Measurements from ENCODE around the gene CARS2.
"Not testable (repeated sequence)": the region's sequence is repeated elsewhere in the genome, so short reads cannot be mapped to it uniquely, and the experiment has no call there.

The CARS2 gene

DNA sequence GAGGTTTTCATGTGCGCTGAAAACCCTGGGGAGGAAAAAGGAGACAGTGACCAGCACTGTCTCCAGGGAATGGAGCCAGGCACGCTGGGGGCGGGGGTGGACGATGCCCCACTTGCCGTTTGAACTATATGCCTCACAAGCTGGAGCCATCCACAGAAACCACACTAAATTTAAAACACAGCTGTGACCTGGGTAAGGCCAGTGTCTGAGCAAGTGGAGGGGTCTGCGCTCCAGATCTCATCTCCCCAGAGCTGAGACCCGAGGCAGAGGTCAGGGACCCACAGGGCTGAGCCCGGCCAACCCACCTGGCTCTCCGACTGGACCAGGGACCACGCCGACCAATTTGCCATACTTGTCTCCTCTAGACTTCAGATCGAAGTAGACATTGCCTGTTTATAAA lies 23.2 kb downstream of the CARS2 start:
- DNase-seq (ENCODE audit: low spot score): no peak

DNA sequence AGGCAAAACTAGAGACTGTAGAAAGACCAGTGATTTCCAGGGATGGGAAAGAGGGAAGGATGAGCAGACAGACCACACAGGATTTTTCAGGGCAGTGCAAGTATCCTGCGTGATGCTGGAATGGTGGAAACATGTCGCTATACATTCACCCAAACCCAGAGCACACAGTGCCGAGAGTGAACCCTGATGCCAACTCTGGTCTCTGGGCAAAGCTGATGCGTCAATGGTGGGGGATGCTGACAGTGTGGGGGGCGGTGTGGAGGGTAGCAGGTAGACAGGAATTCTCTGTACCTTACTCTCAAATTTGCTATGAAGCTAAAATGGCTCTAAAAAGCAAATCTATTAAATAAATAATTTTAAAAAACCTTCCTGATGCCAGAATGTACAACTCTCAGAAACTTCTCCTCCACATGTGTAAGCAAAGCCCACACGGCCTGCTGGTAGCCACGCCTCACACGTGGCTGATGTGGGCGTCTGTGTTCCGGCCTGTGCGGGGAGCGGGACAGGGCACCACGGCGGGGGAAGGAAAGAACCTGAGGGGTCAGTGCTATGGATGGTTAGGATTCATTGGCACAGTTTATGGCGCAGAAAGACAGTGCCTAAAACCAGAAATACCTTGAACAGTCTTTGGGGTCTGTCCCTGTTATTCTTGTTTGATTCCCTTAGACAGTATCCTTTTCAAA lies 23.9 kb downstream of the CARS2 start:
- no peak for DNase-seq (ENCODE audit: low spot score)

DNA sequence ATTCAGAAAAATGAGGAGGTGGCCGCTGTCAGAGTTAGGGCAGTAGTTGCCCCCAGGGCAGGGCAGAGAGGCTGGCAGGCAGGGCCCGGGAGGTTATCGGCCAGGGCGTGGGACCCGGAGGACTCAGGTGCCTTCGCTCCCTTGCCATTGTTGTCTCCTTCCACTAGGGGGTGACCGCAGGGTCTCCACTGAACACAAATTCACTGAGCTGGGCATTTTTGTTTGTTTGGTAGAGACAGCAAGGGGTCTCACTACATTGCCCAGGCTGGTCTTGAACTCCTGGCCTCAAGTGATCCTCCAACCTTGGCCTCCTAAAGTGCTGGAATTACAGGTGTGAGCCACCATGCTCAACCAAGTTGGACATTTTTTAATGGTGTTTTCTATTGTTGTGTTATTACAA lies 25.1 kb downstream of the CARS2 start:
- peak; percentile 20 for DNase-seq (ENCODE audit: low spot score)

- no peak for DNase-seq (ENCODE audit: low spot score)
Measured at GRCh38 chr13:110677731-110678545, 28.0 kb downstream of the CARS2 start.

DNA sequence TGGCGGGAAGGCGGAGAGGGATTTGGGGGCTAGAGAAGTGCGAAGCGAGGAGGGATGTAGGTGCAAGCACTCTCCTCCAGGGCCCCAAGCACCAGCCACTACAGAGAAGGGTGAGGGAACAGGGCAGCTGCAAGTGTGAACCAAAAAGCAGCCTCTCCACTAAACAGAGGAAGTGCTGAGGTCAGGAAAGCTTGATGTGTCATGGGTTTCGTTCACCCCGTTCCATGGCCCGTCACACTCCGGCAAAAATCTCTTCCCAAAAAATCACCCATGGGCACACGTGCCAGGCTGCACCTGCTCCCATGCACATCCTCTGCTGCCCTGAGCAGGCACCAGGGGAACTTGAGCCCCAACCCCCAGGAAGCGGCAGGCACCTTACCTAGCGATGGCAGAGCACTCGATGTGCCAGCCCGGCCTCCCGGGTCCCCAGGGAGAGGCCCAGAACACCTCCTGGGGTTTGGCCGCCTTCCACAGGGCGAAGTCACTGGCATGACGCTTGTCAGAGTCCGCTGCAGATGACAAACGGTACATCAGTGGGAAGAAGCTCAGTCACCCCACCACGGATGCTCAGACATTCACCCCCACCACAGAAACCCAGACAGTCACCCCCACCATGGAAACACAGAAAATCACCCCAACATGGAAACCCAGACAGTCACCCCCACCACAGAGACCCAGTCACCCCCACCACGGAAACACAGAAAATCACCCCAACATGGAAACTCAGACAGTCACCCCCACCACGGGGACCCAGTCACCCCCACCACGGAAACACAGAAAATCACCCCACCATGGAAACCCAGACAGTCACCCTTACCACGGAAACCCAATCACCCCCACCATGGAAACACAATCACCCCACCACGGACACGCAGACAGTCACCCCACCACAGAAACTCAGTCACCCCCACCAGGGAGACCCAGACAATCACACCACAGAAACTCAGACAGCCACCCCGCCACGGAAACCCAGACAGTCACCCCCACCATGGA lies 29.0 kb downstream of the CARS2 start:
- no peak for DNase-seq (ENCODE audit: low spot score)

- not testable (repeated sequence) for DNase-seq (ENCODE audit: low spot score)
Measured at GRCh38 chr13:110669814-110670213, 36.1 kb downstream of the CARS2 start.

DNA sequence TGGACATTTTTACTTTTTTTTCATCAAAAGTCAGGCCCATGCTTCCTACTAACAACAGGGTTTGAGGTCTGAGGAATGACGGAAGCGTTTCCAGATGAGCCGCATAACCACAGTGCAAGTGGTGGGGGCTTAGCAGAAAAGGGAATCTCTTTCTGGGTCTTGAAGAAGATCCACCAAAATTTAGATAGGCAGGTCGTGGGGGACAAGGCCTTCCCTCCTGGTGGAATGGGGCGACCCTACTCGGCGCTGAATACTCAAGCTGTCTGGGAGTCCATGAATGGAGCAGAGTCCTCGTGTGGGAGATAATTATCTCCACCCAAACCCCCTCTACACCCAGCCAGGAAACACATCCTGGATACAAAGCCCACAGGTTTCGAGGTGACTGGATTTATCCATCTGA lies 36.9 kb downstream of the CARS2 start:
- no peak for DNase-seq (ENCODE audit: low spot score)

- no peak for DNase-seq (ENCODE audit: low spot score)
Measured at GRCh38 chr13:110666255-110666533, 39.7 kb downstream of the CARS2 start.

GRCh38 chr13:110665491-110666254 lies 40.2 kb downstream of the CARS2 start:
- no peak for DNase-seq (ENCODE audit: low spot score)

GRCh38 chr13:110664673-110665072 lies 41.2 kb downstream of the CARS2 start:
- no peak for DNase-seq (ENCODE audit: low spot score)

DNA sequence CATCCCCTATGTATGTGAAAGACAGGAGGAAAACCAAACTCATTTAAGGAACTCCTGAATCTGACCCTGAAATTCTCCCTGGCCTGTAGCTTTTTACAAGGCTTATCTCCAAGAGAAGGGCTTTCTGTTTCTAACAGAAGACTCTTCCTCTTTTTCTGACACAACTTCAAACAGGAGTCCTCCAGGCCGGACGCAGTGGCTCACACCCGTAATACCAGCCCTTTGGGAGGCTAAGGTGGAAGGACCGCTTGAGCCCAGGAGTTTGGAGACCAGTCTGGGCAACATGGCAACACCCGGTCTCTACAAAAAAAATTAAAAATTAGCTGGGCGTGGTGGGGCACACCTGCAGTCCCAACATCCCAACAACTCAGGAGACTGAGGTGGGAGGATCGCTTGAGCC lies 41.9 kb downstream of the CARS2 start:
- no peak for DNase-seq (ENCODE audit: low spot score)

DNA sequence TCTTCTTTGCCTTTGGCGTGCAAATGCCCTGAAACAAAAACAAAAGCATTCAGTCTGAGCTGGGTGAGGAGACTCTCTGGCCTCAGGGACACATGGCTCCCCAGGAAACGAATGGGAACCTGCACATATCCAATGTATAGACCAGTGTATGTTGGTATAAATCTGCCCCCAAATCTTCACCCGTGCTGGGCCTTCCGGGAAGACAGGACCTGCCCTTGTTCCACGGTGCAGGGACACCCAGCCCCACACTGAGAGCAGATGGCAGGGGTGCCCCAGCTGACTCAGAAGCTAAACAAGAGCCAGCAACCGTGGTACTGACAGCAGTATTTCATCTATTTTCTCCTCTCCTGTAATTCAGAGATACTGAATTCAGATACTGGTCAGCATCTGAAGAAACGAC lies 42.4 kb downstream of the CARS2 start:
- no peak for DNase-seq (ENCODE audit: low spot score)

DNA sequence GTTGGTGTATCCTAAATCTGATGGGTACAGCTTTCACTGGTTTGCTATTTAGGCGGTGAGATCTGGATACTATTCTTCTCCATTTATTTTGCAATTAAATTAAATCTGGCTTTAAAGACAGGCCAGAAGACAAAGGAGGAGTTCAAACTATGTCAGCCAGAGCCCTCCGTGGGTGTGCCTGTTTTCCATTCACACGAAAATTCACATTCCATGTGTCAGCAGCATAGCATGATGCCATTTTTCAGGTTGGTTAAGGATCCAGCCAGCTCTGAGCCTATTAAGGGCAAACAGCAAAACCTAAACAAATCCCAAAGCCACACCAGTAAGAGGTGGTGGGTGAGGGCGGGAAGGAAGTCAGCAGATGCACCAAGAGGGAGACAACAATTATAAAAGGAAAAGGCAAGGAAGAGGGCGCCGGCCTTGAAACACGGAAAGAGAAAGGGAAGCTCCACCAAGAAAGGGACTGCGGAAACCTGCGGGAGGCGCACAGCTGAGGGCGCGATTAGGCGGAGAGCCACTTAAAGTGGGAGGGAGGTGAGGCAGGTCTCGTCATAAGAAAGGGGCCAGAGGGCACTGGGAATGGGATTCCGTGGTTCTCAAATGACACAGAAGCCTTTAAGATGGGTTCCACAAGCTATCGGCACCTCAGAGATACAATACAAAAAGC lies 43.0 kb downstream of the CARS2 start:
- no peak for DNase-seq (ENCODE audit: low spot score)

GRCh38 chr13:110662091-110662490 lies 43.8 kb downstream of the CARS2 start:
- no peak for DNase-seq (ENCODE audit: low spot score)

- no peak for DNase-seq (ENCODE audit: low spot score)
Measured at GRCh38 chr13:110661256-110661655, 44.7 kb downstream of the CARS2 start.

DNA sequence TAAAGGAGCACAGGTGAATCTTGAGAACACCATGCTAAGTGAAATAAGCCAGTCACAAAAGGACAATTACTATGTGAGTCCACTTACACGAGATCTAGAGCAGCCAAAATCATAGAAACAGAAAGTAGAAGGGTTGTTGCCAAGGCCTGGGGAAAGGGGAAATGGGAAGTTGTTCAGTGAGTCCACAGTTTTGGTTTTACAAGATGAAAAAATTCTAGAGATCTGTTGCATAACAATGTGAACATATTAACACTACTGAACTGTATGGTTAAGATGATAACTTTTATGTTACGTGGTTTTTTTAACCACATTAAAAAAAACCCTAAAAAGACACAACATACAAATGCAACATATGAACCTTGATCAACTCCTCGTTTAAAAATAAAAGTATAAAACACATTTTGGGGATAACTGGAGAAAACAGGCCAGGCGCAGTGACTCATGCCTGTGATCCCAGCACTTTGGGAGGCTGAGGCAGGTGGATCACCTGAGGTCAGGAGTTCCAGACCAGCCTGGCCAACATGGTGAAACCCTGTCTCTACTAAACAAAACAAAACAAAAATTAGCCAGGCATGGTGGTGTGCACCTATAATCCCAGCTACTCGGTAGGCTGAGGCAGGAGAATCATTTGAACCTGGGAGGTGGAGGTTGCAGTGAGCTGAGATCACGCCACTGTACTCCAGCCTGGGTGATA lies 47.6 kb downstream of the CARS2 start:
- DNase-seq (ENCODE audit: low spot score): not testable (repeated sequence)

DNA sequence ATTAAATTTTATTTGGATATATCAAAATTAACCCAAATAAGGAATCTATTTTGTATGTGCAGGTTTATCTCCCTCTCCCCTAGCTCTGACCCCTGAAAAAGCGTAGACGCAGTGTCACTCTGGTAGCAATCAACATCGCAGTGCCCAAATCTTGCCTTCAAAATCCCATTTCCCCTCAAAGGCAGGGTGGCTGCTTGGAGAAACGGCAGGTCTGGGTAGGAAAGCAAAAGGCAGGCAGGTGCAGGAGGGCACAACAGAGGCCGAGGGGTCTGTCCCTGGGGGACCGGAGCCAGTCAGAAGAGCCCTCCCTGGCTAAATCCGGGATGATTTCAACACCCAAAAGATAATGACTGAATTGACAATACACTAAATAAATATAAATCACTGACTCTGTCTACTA lies 48.7 kb downstream of the CARS2 start:
- no peak for DNase-seq (ENCODE audit: low spot score)

GRCh38 chr13:110653851-110654250 lies 52.1 kb downstream of the CARS2 start:
- no peak for DNase-seq (ENCODE audit: low spot score)

GRCh38 chr13:110653271-110653670 lies 52.6 kb downstream of the CARS2 start:
- no peak for DNase-seq (ENCODE audit: low spot score)

- DNase-seq (ENCODE audit: low spot score): no peak
Measured at GRCh38 chr13:110652764-110653163, 53.2 kb downstream of the CARS2 start.
